GM06990 (cell line): ENCODE results near the gene PALLD.

Source experiments
- DNase-seq: peaks from one replicate; pipeline ENCODE4 v3.0.0-alpha.2; 2011; ENCODE audit not compliant: insufficient read length; ENCODE audit errors: extremely low read depth
- H3K27me3 ChIP-seq: replicated peaks from 2 replicates; pipeline ENCODE4 v1.6.0; 2011; ENCODE audit warnings: low read length; ENCODE audit not compliant: control insufficient read depth, insufficient read depth
- H3K36me3 ChIP-seq: 2 replicates; pipeline ENCODE4 v1.5.1; 2011; ENCODE audit warnings: low read length; ENCODE audit not compliant: control insufficient read depth, insufficient read depth
- H3K4me3 ChIP-seq: replicated peaks from 2 replicates; pipeline ENCODE4 v1.5.1; 2011; ENCODE audit warnings: low read depth, mild to moderate bottlenecking, control low read depth, low read length
- CTCF ChIP-seq: IDR thresholded peaks from 2 replicates; pipeline ENCODE4 v1.5.1; 2011; ENCODE audit warnings: low read length, control low read depth, mild to moderate bottlenecking, inconsistent platforms; ENCODE audit not compliant: insufficient read depth, poor library complexity, severe bottlenecking

PALLD gene

GRCh38 chr4:168555437-168555836 lies 58.6 kb downstream of the PALLD start:
- Histone ChIP-seq H3K27me3 (no peaks in the 10 kb centered on the region), H3K36me3 (no peaks in the 10 kb centered on the region), H3K4me3 (no peak overlapping the region)
- DNase-seq, result no peak
- no peak for TF ChIP-seq CTCF

- Histone ChIP-seq H3K4me3 (no peak overlapping the region), H3K27me3 (no peaks in the 10 kb centered on the region), H3K36me3 (no peaks in the 10 kb centered on the region)
- no peak for DNase-seq
- TF ChIP-seq CTCF, result no peak
Observed at GRCh38 chr4:168557658-168558057, 60.8 kb downstream of the PALLD start.

- no peak for DNase-seq
- no peak for TF ChIP-seq CTCF
- Histone ChIP-seq H3K27me3 (no peaks in the 10 kb centered on the region), H3K4me3 (no peak overlapping the region), H3K36me3 (no peaks in the 10 kb centered on the region)
Observed at GRCh38 chr4:168558599-168558998, 61.7 kb downstream of the PALLD start.

GRCh38 chr4:168560184-168561180 lies 63.6 kb downstream of the PALLD start:
- Histone ChIP-seq H3K4me3 (no peak overlapping the region), H3K36me3 (no peaks in the 10 kb centered on the region), H3K27me3 (no peaks in the 10 kb centered on the region)
- TF ChIP-seq CTCF, result no peak
- DNase-seq, result no peak

GRCh38 chr4:168562041-168562571 lies 65.3 kb downstream of the PALLD start:
- Histone ChIP-seq H3K4me3 (no peak overlapping the region), H3K36me3 (no peaks in the 10 kb centered on the region), H3K27me3 (no peaks in the 10 kb centered on the region)
- no peak for DNase-seq
- TF ChIP-seq CTCF, result no peak
